Cerebellar cortex (tissue), 1 donor: ENCODE data around the gene TLR9.

ENCODE experiments used
- DNase-seq: peaks from one replicate; pipeline ENCODE4 v3.0.0-alpha.2; 2015; ENCODE audit warnings: low spot score

The TLR9 gene

GRCh38 chr3:52232279-52233107 lies 7.0 kb upstream of the TLR9 start:
- no peak for DNase-seq

- no peak for DNase-seq
Observed at GRCh38 chr3:52231502-52232278, 6.2 kb upstream of the TLR9 start.

- DNase-seq: no peak
Observed at GRCh38 chr3:52230889-52231499, 5.5 kb upstream of the TLR9 start.

DNA sequence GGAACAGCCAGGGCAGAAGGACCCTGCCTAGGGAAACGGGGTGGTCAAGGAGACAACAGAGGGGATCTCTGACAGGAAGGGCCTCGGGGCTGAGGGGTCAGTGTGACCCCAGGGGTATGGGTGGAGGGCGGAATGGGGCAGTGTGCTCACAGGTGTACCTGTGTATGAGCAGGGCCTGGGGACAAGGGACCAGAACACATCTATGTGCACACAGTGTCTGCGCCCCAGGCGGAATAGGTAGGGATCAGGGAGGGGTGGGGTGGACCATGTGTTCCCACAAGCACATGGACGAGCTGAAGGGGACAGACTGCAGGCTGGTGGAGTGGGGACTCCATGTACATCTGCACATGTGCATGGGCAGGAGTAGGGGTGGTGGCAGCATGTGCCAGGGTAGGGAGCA lies 5.0 kb upstream of the TLR9 start:
- no peak for DNase-seq

- no peak for DNase-seq
Observed at GRCh38 chr3:52229656-52230055, 4.2 kb upstream of the TLR9 start.

- no peak for DNase-seq
Observed at GRCh38 chr3:52228751-52229291, 3.4 kb upstream of the TLR9 start.

DNA sequence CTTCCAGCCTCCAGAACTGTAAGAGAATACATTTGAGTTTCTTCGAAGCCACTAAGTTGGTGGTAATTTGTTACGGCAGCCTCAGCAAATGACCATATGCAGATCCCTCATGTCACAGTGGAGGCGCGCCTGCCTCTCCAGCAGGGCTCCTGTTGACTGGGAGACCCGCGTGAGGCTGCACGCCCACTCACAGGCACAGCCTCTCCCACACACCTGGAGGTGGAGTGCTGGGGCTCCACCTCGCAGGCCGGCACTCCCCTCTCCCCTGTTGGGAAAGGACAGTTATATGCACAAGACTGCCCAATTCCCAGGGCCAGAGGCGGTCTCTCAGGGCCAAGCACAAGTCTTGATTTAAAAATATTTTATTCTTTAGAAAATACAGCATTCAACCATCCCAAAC lies 2.8 kb upstream of the TLR9 start:
- no peak for DNase-seq

DNA sequence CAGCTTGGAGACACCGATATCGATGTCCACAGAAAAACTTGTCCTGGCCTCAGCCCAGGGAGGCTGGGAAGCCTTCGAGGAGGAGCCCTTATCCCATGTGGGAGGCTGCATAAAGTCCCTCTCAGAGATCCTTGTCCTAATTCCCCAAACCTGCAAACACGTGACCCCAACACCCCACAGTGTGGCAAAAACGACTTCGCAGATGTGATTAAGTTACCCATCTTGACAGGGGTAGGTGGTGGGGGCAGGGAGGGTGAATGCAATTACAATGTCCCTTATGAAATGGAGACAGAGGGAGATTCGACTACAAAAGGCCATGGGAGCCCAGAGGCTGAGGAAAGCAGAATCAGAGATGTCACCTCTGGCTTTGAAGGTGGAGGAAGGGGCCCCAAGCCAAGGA lies 2.3 kb upstream of the TLR9 start:
- DNase-seq: no peak

- DNase-seq: no peak
Observed at GRCh38 chr3:52227117-52227516, 1.7 kb upstream of the TLR9 start.

- DNase-seq: no peak
Observed at GRCh38 chr3:52226229-52226817, 878 bp upstream of the TLR9 start.

- DNase-seq: no peak
Observed at GRCh38 chr3:52223449-52224408, 1.7 kb downstream of the TLR9 start.

DNA sequence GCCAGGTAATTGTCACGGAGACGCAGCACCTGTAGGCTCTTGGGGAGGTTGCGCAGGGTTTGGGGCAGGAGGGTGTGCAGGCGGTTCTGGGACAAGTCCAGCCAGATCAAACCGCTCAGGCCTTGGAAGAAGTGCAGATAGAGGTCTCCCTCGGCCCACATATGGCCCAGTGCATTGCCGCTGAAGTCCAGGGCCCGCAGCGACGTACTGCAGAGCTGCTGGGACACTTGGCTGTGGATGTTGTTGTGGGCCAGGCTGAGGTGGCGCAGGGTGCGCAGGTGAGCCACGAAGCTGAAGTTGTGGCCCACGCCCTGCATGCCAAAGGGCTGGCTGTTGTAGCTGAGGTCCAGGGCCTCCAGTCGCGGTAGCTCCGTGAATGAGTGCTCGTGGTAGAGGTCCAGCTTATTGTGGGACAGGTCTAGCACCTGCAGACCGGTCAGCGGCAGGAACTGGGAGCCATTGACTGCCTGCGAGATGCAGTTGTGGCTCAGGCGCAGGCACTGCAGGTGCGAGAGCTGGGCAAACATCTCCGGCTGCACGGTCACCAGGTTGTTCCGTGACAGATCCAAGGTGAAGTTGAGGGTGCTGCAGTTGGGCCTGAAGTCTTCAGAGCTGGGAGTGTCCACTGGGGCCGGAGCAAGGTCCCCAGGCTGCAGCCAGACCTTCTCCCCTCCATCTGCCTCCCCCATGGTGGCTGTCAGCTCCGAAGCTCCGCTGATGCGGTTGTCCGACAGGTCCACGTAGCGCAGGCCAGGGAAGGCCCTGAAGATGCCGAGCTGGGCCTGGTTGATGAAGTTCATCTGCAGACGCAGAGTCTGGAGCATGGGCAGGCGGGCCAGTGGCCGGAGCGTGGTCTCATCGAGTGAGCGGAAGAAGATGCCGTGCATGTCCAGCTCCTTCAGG lies 2.9 kb downstream of the TLR9 start:
- DNase-seq: no peak

DNA sequence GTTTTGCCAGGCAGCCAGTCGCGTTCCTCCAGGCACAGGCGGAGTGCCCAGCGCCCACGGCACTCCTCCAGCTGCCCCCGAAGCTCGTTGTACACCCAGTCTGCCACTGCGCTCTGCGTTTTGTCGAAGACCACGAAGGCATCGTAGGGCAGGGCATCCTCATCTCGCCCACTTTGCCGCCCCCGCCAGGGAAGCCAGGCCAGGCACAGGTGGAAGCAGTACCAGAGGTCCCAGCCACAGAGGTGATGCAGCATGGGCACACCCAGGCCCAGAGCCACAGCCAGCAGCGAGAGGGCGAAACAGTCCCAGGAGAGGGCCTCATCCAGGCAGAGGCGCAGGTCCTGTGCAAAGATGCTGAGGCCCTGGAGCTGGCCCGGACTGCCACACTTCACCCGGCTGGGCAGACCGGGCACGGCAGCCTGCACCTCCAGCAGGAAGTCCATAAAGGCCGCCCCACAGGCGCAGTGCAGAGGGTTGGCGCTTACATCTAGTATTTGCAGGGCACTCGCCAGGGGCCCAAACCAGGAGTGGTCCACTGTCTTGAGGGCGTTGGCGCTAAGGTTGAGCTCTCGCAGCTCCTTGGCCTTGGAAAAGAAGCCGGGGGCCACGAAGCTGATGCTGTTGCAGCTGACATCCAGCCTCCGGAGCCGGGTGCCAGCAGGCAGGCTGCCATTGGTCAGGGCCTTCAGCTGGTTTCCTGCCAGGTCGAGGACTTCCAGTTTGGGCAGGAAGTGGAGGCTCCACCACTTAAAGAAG lies 3.7 kb downstream of the TLR9 start:
- peak; percentile 45 for DNase-seq

- no peak for DNase-seq
Observed at GRCh38 chr3:52221141-52221562, 4.3 kb downstream of the TLR9 start.

DNA sequence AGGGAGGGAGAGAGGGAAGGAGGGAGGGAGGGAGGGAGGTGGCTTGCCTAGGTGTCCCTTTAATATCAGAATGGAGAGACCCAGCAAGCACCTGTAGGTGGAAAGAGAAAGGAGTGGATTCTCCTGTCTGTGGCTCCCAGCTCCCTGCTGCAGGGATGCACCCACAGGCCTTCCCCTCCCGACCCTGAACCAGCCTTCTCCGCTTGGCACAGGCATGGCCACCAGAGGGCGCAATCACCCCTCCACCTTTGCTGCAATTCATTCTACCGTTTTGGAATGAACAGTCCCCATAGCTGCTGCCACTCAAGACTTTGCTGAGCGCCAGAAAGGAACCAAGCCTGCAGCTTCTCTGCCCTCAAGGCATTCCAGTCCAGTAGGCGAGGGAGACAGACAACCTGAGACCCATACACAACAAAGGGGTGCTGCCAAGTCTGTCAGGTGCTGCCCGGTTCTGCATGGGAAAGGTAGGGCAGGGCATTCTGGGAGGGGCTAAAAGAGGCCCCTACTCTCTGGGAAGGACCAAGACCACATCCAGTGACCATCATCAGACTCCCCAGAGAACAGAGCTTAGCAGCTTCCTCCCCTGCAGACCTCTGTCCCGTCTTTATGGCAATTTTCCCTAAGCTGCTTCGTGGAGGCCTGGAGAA lies 4.9 kb downstream of the TLR9 start:
- peak; percentile 93 for DNase-seq

GRCh38 chr3:52218937-52219650 lies 6.4 kb downstream of the TLR9 start:
- no peak for DNase-seq

- peak; percentile 89 for DNase-seq
Observed at GRCh38 chr3:52218454-52218853, 7.0 kb downstream of the TLR9 start.

GRCh38 chr3:52218026-52218425 lies 7.4 kb downstream of the TLR9 start:
- DNase-seq: no peak
